ENCODE data around the gene MEPE.

The MEPE gene

DNA sequence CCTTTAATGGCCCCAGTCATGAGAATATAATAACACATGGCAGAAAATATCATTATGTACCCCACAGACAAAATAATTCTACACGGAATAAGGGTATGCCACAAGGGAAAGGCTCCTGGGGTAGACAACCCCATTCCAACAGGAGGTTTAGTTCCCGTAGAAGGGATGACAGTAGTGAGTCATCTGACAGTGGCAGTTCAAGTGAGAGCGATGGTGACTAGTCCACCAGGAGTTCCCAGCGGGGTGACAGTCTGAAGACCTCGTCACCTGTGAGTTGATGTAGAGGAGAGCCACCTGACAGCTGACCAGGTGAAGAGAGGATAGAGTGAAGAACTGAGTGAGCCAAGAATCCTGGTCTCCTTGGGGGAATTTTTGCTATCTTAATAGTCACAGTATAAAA lies 13.5 kb downstream of the MEPE start:
- TF ChIP-seq EZH2phosphoT487 (conservative IDR thresholded peaks at IDR 0.05; ENCODE audit: low read length), result no peak
- TF ChIP-seq, protein P1, sequence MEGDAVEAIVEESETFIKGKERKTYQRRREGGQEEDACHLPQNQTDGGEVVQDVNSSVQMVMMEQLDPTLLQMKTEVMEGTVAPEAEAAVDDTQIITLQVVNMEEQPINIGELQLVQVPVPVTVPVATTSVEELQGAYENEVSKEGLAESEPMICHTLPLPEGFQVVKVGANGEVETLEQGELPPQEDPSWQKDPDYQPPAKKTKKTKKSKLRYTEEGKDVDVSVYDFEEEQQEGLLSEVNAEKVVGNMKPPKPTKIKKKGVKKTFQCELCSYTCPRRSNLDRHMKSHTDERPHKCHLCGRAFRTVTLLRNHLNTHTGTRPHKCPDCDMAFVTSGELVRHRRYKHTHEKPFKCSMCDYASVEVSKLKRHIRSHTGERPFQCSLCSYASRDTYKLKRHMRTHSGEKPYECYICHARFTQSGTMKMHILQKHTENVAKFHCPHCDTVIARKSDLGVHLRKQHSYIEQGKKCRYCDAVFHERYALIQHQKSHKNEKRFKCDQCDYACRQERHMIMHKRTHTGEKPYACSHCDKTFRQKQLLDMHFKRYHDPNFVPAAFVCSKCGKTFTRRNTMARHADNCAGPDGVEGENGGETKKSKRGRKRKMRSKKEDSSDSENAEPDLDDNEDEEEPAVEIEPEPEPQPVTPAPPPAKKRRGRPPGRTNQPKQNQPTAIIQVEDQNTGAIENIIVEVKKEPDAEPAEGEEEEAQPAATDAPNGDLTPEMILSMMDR (IDR thresholded peaks at IDR 0.05; ENCODE audit: insufficient read depth, low read length, poor library complexity, severe bottlenecking), result no peak
- Histone ChIP-seq H3K27ac (ENCODE audit: low read depth, low read length) (no peak overlapping the region), H4K20me1 (ENCODE audit: low read depth, low read length) (no peaks in the 10 kb centered on the region), H3K4me3 (ENCODE audit: insufficient read depth, low read length, poor library complexity, severe bottlenecking) (no peak overlapping the region), H2AFZ (ENCODE audit: low read depth, low read length, severe bottlenecking) (no peak overlapping the region), H3K9me2 (replicated peaks; ENCODE audit: insufficient read depth, low read length) (no peaks in the 10 kb centered on the region), H3K9ac (ENCODE audit: low read length) (no peak overlapping the region), H3K36me3 (ENCODE audit: low read length) (no peaks in the 10 kb centered on the region), H3F3A (ENCODE audit: insufficient read depth) (no peaks in the 10 kb centered on the region), H3K4me2 (ENCODE audit: low read depth, low read length, poor library complexity, severe bottlenecking) (no peak overlapping the region), H3K27me3 (ENCODE audit: low read length) (no peaks in the 10 kb centered on the region), H3K9me3 (ENCODE audit: insufficient read depth, low read length) (no peaks in the 10 kb centered on the region), H3K79me2 (ENCODE audit: insufficient read depth, low read length) (no peaks in the 10 kb centered on the region)

DNA sequence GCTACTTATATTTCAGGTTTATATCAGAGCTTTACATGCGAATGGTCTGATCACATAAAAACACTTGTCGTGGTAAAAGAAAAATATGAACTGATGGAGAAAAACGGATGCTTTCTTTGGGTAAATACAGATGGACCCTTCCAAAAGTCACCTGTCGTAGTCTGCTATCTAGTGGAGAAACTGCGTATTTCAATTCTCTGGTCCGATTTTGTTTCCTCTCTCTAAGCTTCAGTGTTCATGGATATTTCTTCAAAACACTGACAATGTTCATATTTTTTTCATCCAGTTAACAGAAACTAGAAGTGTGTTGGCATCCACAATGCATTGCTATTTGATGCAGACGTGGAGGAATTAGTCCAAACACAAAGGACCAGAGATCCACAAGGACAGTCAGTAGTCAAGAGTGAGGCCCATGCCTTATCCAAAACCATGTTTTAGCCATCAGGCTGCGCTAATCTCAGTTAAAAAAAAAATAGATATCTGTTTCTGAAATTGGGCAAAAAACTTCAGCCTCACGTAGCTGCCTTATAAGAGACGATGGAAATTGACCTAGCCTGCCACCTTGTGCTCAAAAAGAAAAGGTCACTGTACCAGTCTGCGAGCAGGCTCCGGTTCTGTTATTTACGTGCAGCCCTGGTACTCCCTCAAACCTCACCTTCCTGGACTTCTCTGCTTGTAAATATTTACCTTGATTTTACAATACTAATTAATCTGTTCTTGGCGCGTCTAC lies 16.0 kb downstream of the MEPE start:
- H3K27ac ChIP-seq (ENCODE audit: low read depth, low read length), result no peak overlapping the region
- TF ChIP-seq, protein P1 (IDR thresholded peaks at IDR 0.05; ENCODE audit: insufficient read depth, low read length, poor library complexity, severe bottlenecking), result no peak
- no peak for TF ChIP-seq EZH2phosphoT487 (conservative IDR thresholded peaks at IDR 0.05; ENCODE audit: low read length)
- no peaks in the 10 kb centered on the region for H3F3A ChIP-seq (ENCODE audit: insufficient read depth)
- H3K27me3 ChIP-seq (ENCODE audit: low read length), result no peaks in the 10 kb centered on the region
- no peaks in the 10 kb centered on the region for H3K36me3 ChIP-seq (ENCODE audit: low read length)
- no peak overlapping the region for H3K9ac ChIP-seq (ENCODE audit: low read length)
- H3K9me2 ChIP-seq (replicated peaks; ENCODE audit: insufficient read depth, low read length), result no peaks in the 10 kb centered on the region
- no peaks in the 10 kb centered on the region for H3K79me2 ChIP-seq (ENCODE audit: insufficient read depth, low read length)
- H3K4me3 ChIP-seq (ENCODE audit: insufficient read depth, low read length, poor library complexity, severe bottlenecking), result no peak overlapping the region
- no peaks in the 10 kb centered on the region for H4K20me1 ChIP-seq (ENCODE audit: low read depth, low read length)
- no peaks in the 10 kb centered on the region for H3K9me3 ChIP-seq (ENCODE audit: insufficient read depth, low read length)
- H3K4me2 ChIP-seq (ENCODE audit: low read depth, low read length, poor library complexity, severe bottlenecking), result no peak overlapping the region
- no peak overlapping the region for H2AFZ ChIP-seq (ENCODE audit: low read depth, low read length, severe bottlenecking)

DNA sequence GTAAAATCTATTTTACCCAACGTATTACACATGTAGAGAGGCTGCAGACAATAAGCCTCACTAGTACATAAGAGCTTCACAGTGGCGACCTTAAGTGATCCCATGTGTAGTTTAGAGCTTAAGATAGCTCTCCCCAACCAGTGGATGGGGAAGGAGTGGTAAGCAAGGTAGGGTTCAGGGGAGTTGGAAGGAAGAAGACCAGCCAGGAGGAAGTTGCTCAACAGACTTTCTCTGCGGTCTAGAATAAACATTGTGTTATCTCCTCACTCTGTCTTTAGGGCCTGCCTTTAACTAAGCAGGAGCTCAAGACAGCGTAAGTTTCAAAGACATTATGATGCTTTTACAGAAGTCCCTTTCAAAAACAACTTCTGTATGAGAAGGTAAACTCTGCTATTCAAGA lies 16.8 kb downstream of the MEPE start:
- H3K4me2 ChIP-seq (ENCODE audit: low read depth, low read length, poor library complexity, severe bottlenecking), result no peak overlapping the region
- no peaks in the 10 kb centered on the region for H3K79me2 ChIP-seq (ENCODE audit: insufficient read depth, low read length)
- no peaks in the 10 kb centered on the region for H3F3A ChIP-seq (ENCODE audit: insufficient read depth)
- H3K9ac ChIP-seq (ENCODE audit: low read length), result no peak overlapping the region
- no peaks in the 10 kb centered on the region for H3K9me3 ChIP-seq (ENCODE audit: insufficient read depth, low read length)
- H3K27ac ChIP-seq (ENCODE audit: low read depth, low read length), result no peak overlapping the region
- H3K27me3 ChIP-seq (ENCODE audit: low read length), result no peaks in the 10 kb centered on the region
- no peaks in the 10 kb centered on the region for H4K20me1 ChIP-seq (ENCODE audit: low read depth, low read length)
- H3K9me2 ChIP-seq (replicated peaks; ENCODE audit: insufficient read depth, low read length), result no peaks in the 10 kb centered on the region
- TF ChIP-seq EZH2phosphoT487 (conservative IDR thresholded peaks at IDR 0.05; ENCODE audit: low read length), result no peak
- TF ChIP-seq, protein P1 (IDR thresholded peaks at IDR 0.05; ENCODE audit: insufficient read depth, low read length, poor library complexity, severe bottlenecking), result no peak
- H3K36me3 ChIP-seq (ENCODE audit: low read length), result no peaks in the 10 kb centered on the region
- H2AFZ ChIP-seq (ENCODE audit: low read depth, low read length, severe bottlenecking), result no peak overlapping the region
- H3K4me3 ChIP-seq (ENCODE audit: insufficient read depth, low read length, poor library complexity, severe bottlenecking), result no peak overlapping the region
